GM10248 (cell line): Measurements from ENCODE around the gene MORN2.

ENCODE experiments used
- CTCF ChIA-PET: fragments of 300-600 bp; sonication (Branson Sonifier 250); formaldehyde crosslinking; extraction: SDS; loops from one replicate; lab custom pipeline; 2021; ENCODE audit warnings: antibody characterized with exemption; lab: Yijun Ruan, JAX
- POLR2A ChIA-PET: fragments of 350-650 bp; sonication (Branson Sonifier 250); formaldehyde crosslinking; extraction: SDS; loops from one replicate; lab custom pipeline; 2020; ENCODE audit warnings: antibody characterized with exemption; lab: Yijun Ruan, JAX
- DNase-seq: peaks from one replicate; pipeline ENCODE4 v3.0.0; 2012; ENCODE audit errors: extremely low spot score
- CTCF ChIP-seq: IDR thresholded peaks from 2 replicates; pipeline ENCODE4 v1.5.1; 2012; ENCODE audit warnings: mild to moderate bottlenecking, low read depth; ENCODE audit errors: extremely low read depth, missing control alignments, control extremely low read depth

The MORN2 gene

GRCh38 chr2:38900726-38901125 is 24.9 kb downstream of the MORN2 start:
- ChIA-PET CTCF (interaction anchor here (1.0 to 5.1 kb wide), 4 partner anchors 12 to 47 kb away, joined by 3 to 21 read pairs (median 4); no protein-coding TSS in a partner anchor), POLR2A (interaction anchor here (1.3 kb wide), 1 partner anchor 149 kb away, joined by 3 read pairs; the partner anchor contains the start of gene SRSF7)
- no peak for DNase-seq
- no peak for TF ChIP-seq CTCF

GRCh38 chr2:38905251-38905650 is 29.5 kb downstream of the MORN2 start:
- CTCF ChIA-PET = interaction anchor here (1.1 kb wide), 1 partner anchor 10 kb away, joined by 4 read pairs; no protein-coding TSS in a partner anchor
- no peak for DNase-seq
- TF ChIP-seq CTCF = no peak
- POLR2A ChIA-PET = no interaction called here

- ChIA-PET POLR2A (no interaction called here), CTCF (interaction anchor here (1.0 to 2.6 kb wide), 2 partner anchors 9 to 12 kb away, joined by 3 to 8 read pairs; no protein-coding TSS in a partner anchor)
- no peak for TF ChIP-seq CTCF
- no peak for DNase-seq
These were observed 31.5 kb downstream of the MORN2 start for GRCh38 chr2:38907242-38907641.

GRCh38 chr2:38907743-38908562 is 32.2 kb downstream of the MORN2 start:
- peak; percentile 52 for DNase-seq
- POLR2A ChIA-PET = no interaction called here
- CTCF ChIA-PET = interaction anchor here (1.0 to 2.6 kb wide), 2 partner anchors 8 to 13 kb away, joined by 3 to 8 read pairs; no protein-coding TSS in a partner anchor
- TF ChIP-seq CTCF = no peak

GRCh38 chr2:38909872-38910271 is 34.1 kb downstream of the MORN2 start:
- POLR2A ChIA-PET = no interaction called here
- TF ChIP-seq CTCF = no peak
- CTCF ChIA-PET = interaction anchor here (2.1 kb wide), 1 partner anchor 37 kb away, joined by 7 read pairs; no protein-coding TSS in a partner anchor
- no peak for DNase-seq

GRCh38 chr2:38911191-38911590 is 35.4 kb downstream of the MORN2 start:
- TF ChIP-seq CTCF = no peak
- POLR2A ChIA-PET = no interaction called here
- no peak for DNase-seq
- CTCF ChIA-PET = interaction anchor here (1.9 to 3.3 kb wide), 3 partner anchors 10 to 36 kb away, joined by 4 to 21 read pairs (median 7); no protein-coding TSS in a partner anchor
